Sciatic nerve (tissue), 2 donors: ENCODE data around the gene ACSF2. TPM values are rescaled to one million over a fixed set of nuclear protein-coding genes. Genes with fewer than 3 reads are reported as not detected.

Experiments used
- ATAC-seq: fragments of 200-7000 bp; cut with Tn5 transposase; one replicate; pipeline ENCODE4 v1.9.1; 2020; ENCODE audit warnings: mild to moderate bottlenecking, moderate library complexity
- DNase-seq: peaks from one replicate; pipeline ENCODE4 v3.0.0-alpha.2; 2020; ENCODE audit warnings: low spot score
- intact Hi-C: fragments of 100-400 bp; cut with DNase I; formaldehyde crosslinking; loops from one replicate; pipeline ENCODE4 v1.14.2; 2022
- total RNA-seq: library from RNA; stranded (reverse); fragmentation: NEBNext Ultra II Directional; extraction: Animal tissue kit (Norgen Biotek cat#: 25700); gene quantifications from one replicate; pipeline ENCODE4 v1.2.1, GENCODE V29; 2021
- donor health status: DM: no; HTN: no; CAD: no.
- donor health status: DM: no; HTN: no; CAD: no.

The ACSF2 gene
- total RNA-seq, 1 donor from 2014 or later, result 37.8 TPM

GRCh38 chr17:50458701-50459676 is 33.0 kb downstream of the ACSF2 start:
- ATAC-seq (no peak), DNase-seq (no peak)
- intact Hi-C loops, result no loop called here

GRCh38 chr17:50459756-50460155 is 33.7 kb downstream of the ACSF2 start:
- DNase-seq, result no peak
- intact Hi-C loops, result no loop called here
- ATAC-seq, result no peak

GRCh38 chr17:50460831-50461526 is 35.0 kb downstream of the ACSF2 start:
- DNase-seq (no peak), ATAC-seq (no peak)
- intact Hi-C loops, result no loop called here

GRCh38 chr17:50461550-50462132 is 35.6 kb downstream of the ACSF2 start:
- DNase-seq (no peak), ATAC-seq (no peak)
- intact Hi-C loops, result no loop called here

- intact Hi-C loops, result no loop called here
- DNase-seq, result no peak
- ATAC-seq, result no peak
These were observed 36.4 kb downstream of the ACSF2 start for GRCh38 chr17:50462446-50462845.

GRCh38 chr17:50464121-50464520 is 38.1 kb downstream of the ACSF2 start:
- ATAC-seq, result no peak
- intact Hi-C loops, result no loop called here

GRCh38 chr17:50464736-50465135 is 38.7 kb downstream of the ACSF2 start:
- intact Hi-C loops, result no loop called here

More at GRCh38 chr17:50464121-50464520, 38.1 kb downstream of the ACSF2 start:
- no peak for DNase-seq

GRCh38 chr17:50465171-50465570 is 39.2 kb downstream of the ACSF2 start:
- intact Hi-C loops, result no loop called here
- ATAC-seq, result no peak

More at GRCh38 chr17:50464736-50465135, 38.7 kb downstream of the ACSF2 start:
- no peak for ATAC-seq
- DNase-seq, result no peak

GRCh38 chr17:50465635-50466034 is 39.6 kb downstream of the ACSF2 start:
- intact Hi-C loops, result no loop called here
- no peak for DNase-seq
- ATAC-seq, result no peak

More at GRCh38 chr17:50465171-50465570, 39.2 kb downstream of the ACSF2 start:
- no peak for DNase-seq

GRCh38 chr17:50466371-50467113 is 40.5 kb downstream of the ACSF2 start:
- no peak for DNase-seq
- intact Hi-C loops, result no loop called here
- no peak for ATAC-seq

GRCh38 chr17:50467114-50467854 is 41.3 kb downstream of the ACSF2 start:
- ATAC-seq (no peak), DNase-seq (no peak)
- intact Hi-C loops, result no loop called here

GRCh38 chr17:50467855-50468303 is 41.9 kb downstream of the ACSF2 start:
- intact Hi-C loops, result no loop called here
- no peak for ATAC-seq
- DNase-seq, result no peak

- DNase-seq (no peak), ATAC-seq (peak; percentile 4)
- intact Hi-C loops, result no loop called here
These were observed 42.5 kb downstream of the ACSF2 start, which contains the start of gene CHAD for GRCh38 chr17:50468304-50469207. TSS of gene CHAD (minus strand) at chr17:50468880. CDS start at chr17:50468813, 67 bp downstream.

- intact Hi-C loops, result no loop called here
- no peak for ATAC-seq
- DNase-seq, result no peak
These were observed 43.2 kb downstream of the ACSF2 start for GRCh38 chr17:50469208-50469605.

GRCh38 chr17:50469671-50470305 is 43.8 kb downstream of the ACSF2 start:
- intact Hi-C loops, result no loop called here
- DNase-seq (no peak), ATAC-seq (no peak)

- ATAC-seq (no peak), DNase-seq (no peak)
- intact Hi-C loops, result no loop called here
These were observed 44.4 kb downstream of the ACSF2 start for GRCh38 chr17:50470426-50470825.
